Right renal cortex interstitium (tissue), 3 donors: ENCODE measurements around the gene RAX2. TPM values are rescaled to one million over a fixed set of nuclear protein-coding genes. Genes with fewer than 3 reads are reported as not detected.
"Not testable (repeated sequence)": the region's sequence is repeated elsewhere in the genome, so short reads cannot be mapped to it uniquely, and the experiment has no call there.

ENCODE experiments used
- DNase-seq, 3 donors: peaks; one replicate each; pipeline ENCODE4 v3.0.0-alpha.2; 2013; ENCODE audit warnings: low read depth in 3 of 3, low spot score in 2 of 3
- polyA plus RNA-seq, 3 donors: library from polyadenylated mRNA; unstranded; fragments of 120-200 nt; gene quantifications; one replicate each; pipeline ENCODE4 v1.2.1, GENCODE V29; 2013; ENCODE audit not compliant: insufficient read length in 3 of 3

The RAX2 gene
- polyA plus RNA-seq, 3 donors = not detected

DNA sequence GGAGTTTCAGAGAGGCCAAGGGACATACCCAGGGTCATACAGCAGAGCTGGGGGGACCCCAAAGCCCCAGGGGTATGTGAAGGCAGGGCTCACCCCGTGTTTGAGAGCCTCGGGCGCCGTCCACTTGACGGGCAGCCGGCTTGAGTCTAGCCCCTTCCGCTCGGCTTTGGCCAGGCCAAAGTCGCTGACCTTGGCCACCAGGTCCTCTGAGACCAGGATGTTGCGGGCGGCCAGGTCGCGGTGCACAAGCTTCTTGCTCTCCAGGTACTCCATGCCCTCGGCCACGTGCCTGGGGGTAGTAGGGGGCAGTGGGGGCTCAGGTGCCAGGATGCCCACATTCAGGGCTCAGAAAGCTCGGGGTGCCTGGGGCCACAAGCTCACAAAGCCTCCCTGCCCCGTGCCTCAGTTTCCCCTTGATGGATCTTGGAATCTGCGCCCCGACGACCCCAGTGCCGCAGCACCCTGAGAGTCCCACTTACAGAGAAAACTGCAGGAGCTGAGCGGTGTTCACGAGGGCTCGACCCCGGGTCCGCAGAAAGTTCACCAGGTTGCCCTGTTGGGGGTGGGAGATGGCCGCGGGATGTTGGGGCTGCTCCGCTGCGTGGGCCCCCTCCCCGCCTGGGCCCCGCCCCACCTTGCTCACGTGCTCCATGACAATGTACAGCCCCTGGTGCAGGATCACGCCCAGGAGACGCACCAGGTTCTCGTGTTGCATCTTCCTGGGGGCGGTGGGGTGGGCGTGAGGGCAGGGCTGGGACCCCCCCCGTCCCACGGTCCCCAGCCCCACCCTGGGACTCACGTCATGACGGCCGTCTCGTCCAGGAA lies 7.1 kb upstream of the RAX2 start:
- no peak for DNase-seq

GRCh38 chr19:3778104-3778867 lies 6.3 kb upstream of the RAX2 start:
- no peak for DNase-seq

GRCh38 chr19:3776479-3777040 lies 4.5 kb upstream of the RAX2 start:
- no peak for DNase-seq

- no peak for DNase-seq
Observed at GRCh38 chr19:3775831-3776230, 3.8 kb upstream of the RAX2 start.

DNA sequence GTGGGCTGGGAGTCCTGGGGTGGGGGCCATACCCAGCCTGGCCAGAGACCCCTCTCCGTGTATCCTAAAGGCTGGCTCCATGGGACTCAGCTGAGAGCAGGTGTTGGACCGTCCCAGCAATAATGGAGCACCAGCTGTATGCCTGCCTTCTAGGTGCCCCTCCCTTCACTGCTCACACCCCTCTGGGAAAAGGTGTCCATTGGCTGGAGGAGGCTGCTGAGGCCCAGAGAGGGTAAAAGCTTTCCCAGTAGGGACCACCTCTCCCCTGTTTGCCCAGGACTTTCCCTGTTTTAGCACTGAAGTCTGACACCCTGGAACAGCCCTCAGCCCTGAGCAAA lies 3.3 kb upstream of the RAX2 start:
- DNase-seq = no peak

- no peak for DNase-seq
Observed at GRCh38 chr19:3774621-3775373, 2.8 kb upstream of the RAX2 start.

DNA sequence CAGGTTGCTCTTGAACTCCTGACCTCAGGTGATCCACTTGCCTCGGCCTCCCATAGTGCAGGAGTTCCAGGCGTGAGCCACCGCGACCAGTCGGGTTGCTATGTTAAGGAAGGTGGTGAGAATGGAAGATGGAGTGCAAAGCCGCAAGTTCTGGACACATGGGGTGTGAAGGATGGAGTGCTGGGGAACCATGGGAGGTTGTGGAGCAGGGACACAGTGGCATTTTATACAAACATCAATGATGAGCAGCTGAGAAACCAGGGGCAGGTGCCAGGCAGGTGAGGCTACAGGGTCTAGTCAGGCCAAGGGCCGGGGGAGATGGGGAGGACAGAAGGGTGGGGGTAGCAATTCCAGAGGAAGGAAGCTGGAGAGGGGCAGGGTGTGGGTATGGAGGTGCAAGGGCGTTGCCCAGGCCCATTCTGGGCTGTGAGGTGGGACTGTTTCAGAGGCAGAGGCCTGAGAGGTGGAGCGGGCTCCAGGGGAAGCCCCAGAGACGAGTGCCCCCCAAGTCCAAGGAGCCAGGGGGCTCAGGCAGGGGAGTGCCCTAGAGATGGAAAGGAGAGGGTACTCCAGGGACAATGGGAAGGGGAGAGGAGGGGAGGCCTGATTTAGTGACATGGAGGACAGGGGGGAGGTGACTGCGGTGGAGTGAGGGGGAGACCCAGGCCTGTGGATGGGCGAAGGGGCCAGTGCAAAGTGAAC lies 1.9 kb upstream of the RAX2 start:
- no peak for DNase-seq

DNA sequence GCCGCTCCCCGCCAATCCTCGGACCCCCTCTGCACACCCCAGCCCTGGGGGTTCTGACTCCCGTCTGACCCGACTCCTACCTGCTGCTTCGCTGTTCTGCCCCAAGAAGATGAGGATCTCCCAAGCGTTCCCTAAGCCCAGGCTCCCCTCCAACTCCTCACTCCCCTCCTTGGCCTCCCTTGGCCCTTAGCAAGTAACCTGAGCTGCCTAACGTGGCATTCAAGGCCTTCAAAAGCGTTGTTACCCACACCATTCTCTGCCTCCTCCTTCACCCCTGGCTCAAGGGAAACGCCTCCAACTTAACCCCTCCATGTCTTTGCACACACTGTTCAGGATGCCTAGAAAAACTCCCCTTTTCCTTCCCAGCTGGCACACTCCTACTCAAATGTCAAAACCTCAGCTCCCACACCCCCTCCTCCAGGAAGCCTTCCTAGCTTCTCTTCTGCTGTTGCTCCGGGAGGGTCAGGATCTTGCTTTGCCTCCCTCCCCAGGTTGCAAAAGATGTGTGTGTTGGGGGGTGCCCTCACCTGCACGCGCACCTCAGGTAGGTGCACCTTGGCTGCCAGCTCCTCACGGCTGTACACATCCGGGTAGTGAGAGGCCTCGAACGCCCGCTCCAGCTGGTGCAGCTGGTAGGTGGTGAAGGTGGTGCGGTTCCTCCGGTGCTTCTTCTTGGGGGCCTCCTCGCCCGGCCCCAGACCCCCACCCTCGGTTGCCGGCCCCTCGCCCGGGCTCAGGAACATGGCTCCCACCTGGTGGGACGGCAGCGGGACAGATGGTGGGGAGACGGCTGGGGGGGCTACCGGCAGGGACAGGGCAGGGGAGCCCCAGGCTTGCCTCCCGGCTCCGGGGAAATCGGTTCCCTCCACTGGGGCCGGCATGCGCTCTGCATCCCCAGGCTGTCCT lies 775 bp downstream of the RAX2 start:
- DNase-seq = no peak

- no peak for DNase-seq
Observed at GRCh38 chr19:3770136-3770999, 1.7 kb downstream of the RAX2 start.

DNA sequence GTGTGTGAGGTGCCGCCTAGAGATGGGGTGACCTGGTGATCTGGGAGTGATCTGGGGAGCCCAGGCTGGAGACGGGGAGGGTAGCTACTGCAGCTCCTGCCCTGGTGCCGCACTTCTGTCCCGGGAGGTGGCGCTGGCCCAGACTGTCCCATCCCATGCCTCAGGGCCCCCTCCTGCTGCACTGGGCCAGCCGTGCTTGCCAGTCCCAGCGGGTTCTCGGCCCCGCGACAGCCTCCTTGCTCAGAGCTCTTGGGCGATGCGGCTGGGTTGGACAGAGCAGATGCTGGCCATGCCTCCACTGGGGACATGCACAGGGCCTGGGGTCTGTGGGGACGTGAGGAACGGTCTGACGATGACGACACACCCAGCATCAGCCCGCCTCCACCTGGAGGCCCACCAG lies 2.5 kb downstream of the RAX2 start:
- no peak for DNase-seq

GRCh38 chr19:3768748-3769099 lies 3.3 kb downstream of the RAX2 start:
- no peak for DNase-seq

- DNase-seq = no peak
Observed at GRCh38 chr19:3768015-3768747, 3.8 kb downstream of the RAX2 start.

DNA sequence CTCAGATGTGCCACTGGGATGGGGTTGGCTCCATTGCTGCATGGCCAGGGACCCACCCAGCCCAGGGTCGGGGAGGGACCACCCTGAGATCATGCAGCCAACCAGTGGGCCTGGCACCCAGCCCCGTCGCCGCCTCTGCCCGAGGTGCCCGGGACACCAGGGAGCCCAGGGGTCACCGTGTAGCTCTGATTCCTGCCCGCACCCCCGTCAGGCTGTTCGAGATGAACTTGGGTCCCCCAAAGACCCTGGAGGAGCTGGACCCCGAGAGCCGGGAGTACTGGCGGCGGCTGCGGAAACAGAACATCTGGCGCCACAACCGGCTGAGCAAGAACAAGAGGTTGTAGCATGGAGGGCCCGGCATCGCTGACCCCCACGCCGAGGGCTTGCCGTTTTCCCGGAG lies 5.0 kb downstream of the RAX2 start:
- no peak for DNase-seq

DNA sequence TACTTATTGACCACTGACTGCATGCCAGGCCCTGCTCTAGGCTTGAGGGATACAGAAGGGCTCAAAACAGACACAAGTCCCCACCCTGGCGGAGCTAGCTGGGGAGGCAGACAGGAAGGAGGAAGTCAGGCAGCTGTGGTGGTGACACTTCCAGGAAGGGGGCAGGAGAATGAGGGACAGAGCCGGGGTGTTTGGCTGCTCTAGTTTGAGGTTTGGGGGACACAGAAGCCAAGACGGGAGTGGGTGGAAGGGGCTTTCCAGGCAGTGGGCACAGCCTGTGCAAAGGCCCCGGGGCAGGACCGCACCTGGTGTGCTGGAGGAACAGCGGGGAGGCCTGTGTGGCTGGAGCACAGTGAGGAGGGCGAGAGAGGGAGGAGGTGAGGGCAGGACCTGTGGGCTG lies 5.5 kb downstream of the RAX2 start:
- DNase-seq = no peak

- DNase-seq = not testable (repeated sequence)
Observed at GRCh38 chr19:3765757-3766156, 6.3 kb downstream of the RAX2 start.

DNA sequence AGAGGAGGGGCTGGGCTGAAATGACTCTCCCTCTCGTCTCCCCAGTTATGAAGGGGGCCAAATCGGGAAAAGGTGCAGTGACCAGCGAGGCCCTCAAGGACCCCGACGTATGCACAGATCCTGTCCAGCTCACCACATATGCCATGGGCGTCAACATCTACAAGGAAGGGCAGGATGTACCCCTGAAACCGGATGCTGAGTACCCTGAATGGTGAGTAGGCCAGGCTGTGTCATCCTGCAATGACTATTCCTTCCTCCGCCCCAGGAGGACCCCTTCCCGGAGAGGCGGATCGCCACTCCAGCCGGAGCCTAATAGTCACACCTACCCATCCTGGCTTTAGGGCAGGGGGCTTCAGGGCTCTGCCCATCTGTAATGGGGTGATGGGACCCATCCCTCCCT lies 6.9 kb downstream of the RAX2 start:
- DNase-seq = no peak

- peak; percentile 99 to 100 (median 99) for DNase-seq
Observed at GRCh38 chr19:3762501-3763459, 9.2 kb downstream of the RAX2 start, which contains the start of gene MRPL54. TSS of gene MRPL54 (plus strand) at chr19:3762682. CDS start at chr19:3762701, 19 bp downstream.
